Smooth muscle cell (in vitro differentiated cells): ENCODE results near the gene VAMP5. TPM values are rescaled to one million over a fixed set of nuclear protein-coding genes. Genes with fewer than 3 reads are reported as not detected.
"Not testable (repeated sequence)": the region's sequence is repeated elsewhere in the genome, so short reads cannot be mapped to it uniquely, and the experiment has no call there.

ENCODE experiments used
- DNase-seq: peaks from one replicate; lab custom pipeline; 2025; ENCODE audit not compliant: unreplicated experiment; lab: John Stamatoyannopoulos, UW
- H2AFZ ChIP-seq: fragments of 200-600 bp; sonication (generic); 2 replicates; pipeline ENCODE4 v1.6.0; 2016; ENCODE audit warnings: antibody characterized with exemption, low read depth, mild to moderate bottlenecking
- H3F3A ChIP-seq: fragments of 200-600 bp; sonication (generic); 2 replicates; pipeline ENCODE4 v1.6.0; 2017; ENCODE audit warnings: antibody characterized with exemption, low read depth
- H3K27ac ChIP-seq: fragments of 200-600 bp; sonication (generic); 2 replicates; pipeline ENCODE4 v1.5.1; 2016; ENCODE audit warnings: low read depth, mild to moderate bottlenecking
- H3K27me3 ChIP-seq: fragments of 200-600 bp; sonication (generic); 2 replicates; pipeline ENCODE4 v1.6.1; 2016; ENCODE audit warnings: low read depth, mild to moderate bottlenecking
- H3K36me3 ChIP-seq: fragments of 200-600 bp; sonication (generic); 2 replicates; pipeline ENCODE4 v1.5.1; 2016; ENCODE audit warnings: low read depth
- H3K4me1 ChIP-seq: fragments of 200-600 bp; sonication (generic); 2 replicates; pipeline ENCODE4 v1.5.1; 2016; ENCODE audit warnings: low read depth
- H3K4me2 ChIP-seq: fragments of 200-600 bp; sonication (generic); 2 replicates; pipeline ENCODE4 v1.6.0; 2016; ENCODE audit warnings: mild to moderate bottlenecking
- H3K4me3 ChIP-seq: fragments of 200-600 bp; sonication (generic); 2 replicates; pipeline ENCODE4 v1.5.1; 2016; ENCODE audit warnings: mild to moderate bottlenecking
- H3K79me2 ChIP-seq: fragments of 200-600 bp; sonication (generic); 2 replicates; pipeline ENCODE4 v1.6.0; 2016; ENCODE audit warnings: low read depth, mild to moderate bottlenecking
- H3K9ac ChIP-seq: fragments of 200-600 bp; sonication (generic); 2 replicates; pipeline ENCODE4 v1.6.0; 2016; ENCODE audit warnings: low read depth
- H3K9me3 ChIP-seq: fragments of 200-600 bp; sonication (generic); replicated peaks from 2 replicates; pipeline ENCODE4 v1.5.1; 2016; ENCODE audit warnings: low read depth
- H4K20me1 ChIP-seq: fragments of 200-600 bp; sonication (generic); 2 replicates; pipeline ENCODE4 v1.6.0; 2016; ENCODE audit warnings: low read depth
- WGBS: methylation state at CpG from one replicate; pipeline ENCODE4 v1.1.7; 2016; ENCODE audit warnings: low lambda C conversion rate; 5-methylcytosine and 5-hydroxymethylcytosine counted together
- polyA plus RNA-seq: library from polyadenylated mRNA; unstranded; fragments of >200 nt; fragmentation: Nextera tagmentation; extraction: Ambion mirVana; gene quantifications from 2 replicates; pipeline ENCODE4 v1.2.1, GENCODE V29; 2016
- total RNA-seq: library from RNA; depleted of rRNA; stranded (reverse); fragments of >200 nt; gene quantifications from 2 replicates; pipeline ENCODE4 v1.2.3, GENCODE V29; 2014
- TF ChIP-seq, protein P1 (sequence below): fragments of 200-600 bp; sonication (generic); IDR thresholded peaks from 2 replicates; pipeline ENCODE4 v1.5.1; 2017; ENCODE audit warnings: borderline replicate concordance, mild to moderate bottlenecking, antibody characterized with exemption; ENCODE audit not compliant: insufficient read depth, poor library complexity, severe bottlenecking

Gene VAMP5
- total and polyA plus RNA-seq, 2 experiments from 2014 or later = 6.6 to 35.9 TPM

- peaks cover 70% of the 10 kb centered on the region for H4K20me1 ChIP-seq
- H3F3A ChIP-seq = peaks cover 74% of the 10 kb centered on the region
- DNase-seq, H3K27me3 ChIP-seq, H3K4me2 ChIP-seq, H3K9ac ChIP-seq, H3K9me3 ChIP-seq, H2AFZ ChIP-seq, H3K4me3 ChIP-seq: not testable (repeated sequence)
- H3K27ac ChIP-seq = peak overlapping the region; percentile 32
- peaks cover 32% of the 10 kb centered on the region for H3K79me2 ChIP-seq
- H3K36me3 ChIP-seq = peaks cover 19% of the 10 kb centered on the region
- peaks cover 21% of the 10 kb centered on the region for H3K4me1 ChIP-seq
- WGBS = 85% methylated on average over 5 of the region's 5 CpGs
These were observed 39.1 kb upstream of the VAMP5 start for GRCh38 chr2:85544915-85545779.

GRCh38 chr2:85545780-85546240, 38.4 kb upstream of the VAMP5 start:
- 87% methylated on average over 5 of the region's 5 CpGs for WGBS

DNA sequence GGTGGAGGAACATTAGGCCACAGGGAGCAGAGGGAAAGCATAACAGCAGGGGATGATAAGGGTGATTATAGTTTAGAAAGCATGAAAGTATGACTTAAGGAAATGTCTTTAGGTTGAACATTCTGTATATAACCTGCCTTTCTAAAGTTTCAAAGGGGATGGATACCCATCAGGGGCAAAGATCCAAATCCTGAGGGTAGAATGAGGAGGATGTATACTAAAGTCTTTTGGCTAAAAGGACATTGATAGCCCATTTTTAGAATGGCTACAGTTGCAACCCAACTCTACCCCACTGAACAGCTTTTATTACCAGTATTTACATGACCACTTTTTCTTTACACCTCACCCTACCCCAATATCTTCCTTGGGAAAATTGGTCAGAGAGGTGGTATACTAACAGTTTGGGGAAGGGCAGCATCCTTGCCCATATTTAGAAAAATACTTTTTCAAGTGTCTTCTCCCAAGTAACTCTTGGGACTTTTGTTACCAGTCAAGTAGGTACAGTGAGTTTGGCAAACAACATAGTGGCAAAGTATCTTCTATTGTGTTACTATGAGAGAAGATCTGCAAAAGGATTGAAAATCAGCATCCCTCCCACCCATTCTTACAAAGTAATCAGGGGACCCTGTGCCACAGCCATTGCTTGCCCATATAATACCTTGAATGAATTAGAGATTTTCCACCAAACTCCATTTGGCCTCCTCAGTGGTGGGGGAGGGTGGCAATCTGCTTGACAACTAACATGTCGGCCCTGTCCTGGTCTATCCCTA, 37.0 kb upstream of the VAMP5 start:
- 85% methylated on average over 1 of the region's 1 CpG for WGBS
- DNase-seq = no peak
- no peaks in the 10 kb centered on the region for H3K9me3 ChIP-seq
- peaks cover 10% of the 10 kb centered on the region for H3K36me3 ChIP-seq
- H3K4me3 ChIP-seq = no peak overlapping the region
- peaks cover 10% of the 10 kb centered on the region for H3K79me2 ChIP-seq
- peaks cover 49% of the 10 kb centered on the region for H4K20me1 ChIP-seq
- H3F3A ChIP-seq = peaks cover 60% of the 10 kb centered on the region
- H2AFZ ChIP-seq = no peak overlapping the region
- peak overlapping the region; percentile 21 for H3K27ac ChIP-seq
- no peak overlapping the region for H3K9ac ChIP-seq
- H3K4me1 ChIP-seq = peaks cover under 1% of the 10 kb centered on the region
- no peak overlapping the region for H3K4me2 ChIP-seq
- TF ChIP-seq, protein P1, sequence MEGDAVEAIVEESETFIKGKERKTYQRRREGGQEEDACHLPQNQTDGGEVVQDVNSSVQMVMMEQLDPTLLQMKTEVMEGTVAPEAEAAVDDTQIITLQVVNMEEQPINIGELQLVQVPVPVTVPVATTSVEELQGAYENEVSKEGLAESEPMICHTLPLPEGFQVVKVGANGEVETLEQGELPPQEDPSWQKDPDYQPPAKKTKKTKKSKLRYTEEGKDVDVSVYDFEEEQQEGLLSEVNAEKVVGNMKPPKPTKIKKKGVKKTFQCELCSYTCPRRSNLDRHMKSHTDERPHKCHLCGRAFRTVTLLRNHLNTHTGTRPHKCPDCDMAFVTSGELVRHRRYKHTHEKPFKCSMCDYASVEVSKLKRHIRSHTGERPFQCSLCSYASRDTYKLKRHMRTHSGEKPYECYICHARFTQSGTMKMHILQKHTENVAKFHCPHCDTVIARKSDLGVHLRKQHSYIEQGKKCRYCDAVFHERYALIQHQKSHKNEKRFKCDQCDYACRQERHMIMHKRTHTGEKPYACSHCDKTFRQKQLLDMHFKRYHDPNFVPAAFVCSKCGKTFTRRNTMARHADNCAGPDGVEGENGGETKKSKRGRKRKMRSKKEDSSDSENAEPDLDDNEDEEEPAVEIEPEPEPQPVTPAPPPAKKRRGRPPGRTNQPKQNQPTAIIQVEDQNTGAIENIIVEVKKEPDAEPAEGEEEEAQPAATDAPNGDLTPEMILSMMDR = no peak
- no peaks in the 10 kb centered on the region for H3K27me3 ChIP-seq

More at GRCh38 chr2:85545780-85546240, 38.4 kb upstream of the VAMP5 start:
- peaks cover 15% of the 10 kb centered on the region for H3K4me1 ChIP-seq
- peaks cover 19% of the 10 kb centered on the region for H3K36me3 ChIP-seq
- H3K27ac ChIP-seq = peak overlapping the region; percentile 32
- no peak overlapping the region for H3K4me3 ChIP-seq
- H3K79me2 ChIP-seq = peaks cover 25% of the 10 kb centered on the region
- no peaks in the 10 kb centered on the region for H3K9me3 ChIP-seq
- no peak overlapping the region for H3K9ac ChIP-seq
- TF ChIP-seq, protein P1 = no peak
- H2AFZ ChIP-seq = no peak overlapping the region
- H4K20me1 ChIP-seq = peaks cover 63% of the 10 kb centered on the region
- H3F3A ChIP-seq = peaks cover 73% of the 10 kb centered on the region
- H3K4me2 ChIP-seq = no peak overlapping the region
- no peak for DNase-seq
- no peaks in the 10 kb centered on the region for H3K27me3 ChIP-seq

GRCh38 chr2:85547859-85548607, 36.2 kb upstream of the VAMP5 start:
- WGBS = 94% methylated on average over 6 of the region's 6 CpGs
- Histone ChIP-seq H3K9ac (no peak overlapping the region), H3K79me2 (peaks cover 3% of the 10 kb centered on the region), H3K4me3 (no peak overlapping the region), H3K4me2 (no peak overlapping the region), H3K9me3 (no peaks in the 10 kb centered on the region), H3K36me3 (peaks cover 10% of the 10 kb centered on the region), H3F3A (peaks cover 57% of the 10 kb centered on the region), H3K4me1 (no peaks in the 10 kb centered on the region), H2AFZ (no peak overlapping the region), H3K27ac (peak overlapping the region; percentile 62), H4K20me1 (peaks cover 41% of the 10 kb centered on the region), H3K27me3 (no peaks in the 10 kb centered on the region)
- no peak for DNase-seq
- TF ChIP-seq, protein P1 = no peak
